Rectal smooth muscle tissue (tissue), 1 donor: ENCODE measurements around the gene CDH11.

Experiments
- H3K27ac ChIP-seq: one replicate; pipeline ENCODE4 v1.7.0; 2013; ENCODE audit warnings: low read depth, low read length, inconsistent platforms
- H3K27me3 ChIP-seq: one replicate; pipeline ENCODE4 v1.7.0; 2013; ENCODE audit warnings: low read length; ENCODE audit not compliant: control insufficient read depth, insufficient read depth
- H3K36me3 ChIP-seq: one replicate; pipeline ENCODE4 v1.7.0; 2013; ENCODE audit warnings: low read length; ENCODE audit not compliant: control insufficient read depth, insufficient read depth
- H3K4me1 ChIP-seq: one replicate; pipeline ENCODE4 v1.7.0; 2013; ENCODE audit warnings: low read length; ENCODE audit not compliant: control insufficient read depth, insufficient read depth
- H3K4me3 ChIP-seq: one replicate; pipeline ENCODE4 v1.7.0; 2013; ENCODE audit warnings: low read length
- H3K9ac ChIP-seq: one replicate; pipeline ENCODE4 v1.7.0; 2013; ENCODE audit warnings: low read length

Gene CDH11

GRCh38 chr16:65062736-65063583 is 58.9 kb downstream of the CDH11 start:
- H3K27me3 ChIP-seq = no peaks in the 10 kb centered on the region
- H3K36me3 ChIP-seq = no peaks in the 10 kb centered on the region
- H3K27ac ChIP-seq = no peak overlapping the region
- H3K4me3 ChIP-seq = no peak overlapping the region
- H3K9ac ChIP-seq = no peak overlapping the region
- H3K4me1 ChIP-seq = peaks cover 4% of the 10 kb centered on the region

- Histone ChIP-seq H3K36me3 (no peaks in the 10 kb centered on the region), H3K4me1 (peaks cover 4% of the 10 kb centered on the region), H3K27ac (no peak overlapping the region), H3K9ac (no peak overlapping the region), H3K4me3 (no peak overlapping the region), H3K27me3 (no peaks in the 10 kb centered on the region)
Measured at GRCh38 chr16:65061935-65062518, 59.8 kb downstream of the CDH11 start.

GRCh38 chr16:65061263-65061662 is 60.6 kb downstream of the CDH11 start:
- no peaks in the 10 kb centered on the region for H3K4me1 ChIP-seq
- H3K27ac ChIP-seq = no peak overlapping the region
- H3K27me3 ChIP-seq = no peaks in the 10 kb centered on the region
- no peak overlapping the region for H3K9ac ChIP-seq
- no peaks in the 10 kb centered on the region for H3K36me3 ChIP-seq
- H3K4me3 ChIP-seq = no peak overlapping the region

- no peaks in the 10 kb centered on the region for H3K4me1 ChIP-seq
- H3K4me3 ChIP-seq = no peak overlapping the region
Measured at GRCh38 chr16:65059406-65059980, 62.4 kb downstream of the CDH11 start.

GRCh38 chr16:65057184-65057583 is 64.7 kb downstream of the CDH11 start:
- Histone ChIP-seq H3K4me3 (no peak overlapping the region), H3K27me3 (no peaks in the 10 kb centered on the region), H3K36me3 (peaks cover 6% of the 10 kb centered on the region), H3K4me1 (no peaks in the 10 kb centered on the region), H3K27ac (no peak overlapping the region), H3K9ac (no peak overlapping the region)

More at GRCh38 chr16:65059406-65059980, 62.4 kb downstream of the CDH11 start:
- no peak overlapping the region for H3K9ac ChIP-seq
- H3K36me3 ChIP-seq = no peaks in the 10 kb centered on the region
- no peak overlapping the region for H3K27ac ChIP-seq
- no peaks in the 10 kb centered on the region for H3K27me3 ChIP-seq

- H3K9ac ChIP-seq = no peak overlapping the region
- H3K4me1 ChIP-seq = no peaks in the 10 kb centered on the region
- H3K36me3 ChIP-seq = peaks cover 6% of the 10 kb centered on the region
- no peaks in the 10 kb centered on the region for H3K27me3 ChIP-seq
- no peak overlapping the region for H3K27ac ChIP-seq
- no peak overlapping the region for H3K4me3 ChIP-seq
Measured at GRCh38 chr16:65054457-65054856, 67.4 kb downstream of the CDH11 start.

GRCh38 chr16:65049679-65050078 is 72.2 kb downstream of the CDH11 start:
- Histone ChIP-seq H3K27me3 (no peaks in the 10 kb centered on the region), H3K27ac (no peak overlapping the region), H3K4me1 (no peaks in the 10 kb centered on the region), H3K4me3 (no peak overlapping the region), H3K9ac (no peak overlapping the region), H3K36me3 (peaks cover 6% of the 10 kb centered on the region)

- H3K9ac ChIP-seq = no peak overlapping the region
- H3K4me1 ChIP-seq = no peaks in the 10 kb centered on the region
- no peaks in the 10 kb centered on the region for H3K27me3 ChIP-seq
- no peaks in the 10 kb centered on the region for H3K36me3 ChIP-seq
- no peak overlapping the region for H3K27ac ChIP-seq
- H3K4me3 ChIP-seq = no peak overlapping the region
Measured at GRCh38 chr16:65045961-65046360, 75.9 kb downstream of the CDH11 start.

GRCh38 chr16:65044873-65045272 is 77.0 kb downstream of the CDH11 start:
- Histone ChIP-seq H3K4me3 (no peak overlapping the region), H3K4me1 (no peaks in the 10 kb centered on the region), H3K9ac (no peak overlapping the region), H3K27me3 (no peaks in the 10 kb centered on the region), H3K36me3 (no peaks in the 10 kb centered on the region), H3K27ac (no peak overlapping the region)

- no peak overlapping the region for H3K9ac ChIP-seq
- H3K27me3 ChIP-seq = no peaks in the 10 kb centered on the region
- no peaks in the 10 kb centered on the region for H3K36me3 ChIP-seq
- no peaks in the 10 kb centered on the region for H3K4me1 ChIP-seq
- H3K27ac ChIP-seq = no peak overlapping the region
- no peak overlapping the region for H3K4me3 ChIP-seq
Measured at GRCh38 chr16:65044026-65044425, 77.8 kb downstream of the CDH11 start.

GRCh38 chr16:65042438-65043365 is 79.2 kb downstream of the CDH11 start:
- no peak overlapping the region for H3K4me3 ChIP-seq

GRCh38 chr16:65041667-65042066 is 80.2 kb downstream of the CDH11 start:
- H3K4me1 ChIP-seq = peaks cover 2% of the 10 kb centered on the region
- no peaks in the 10 kb centered on the region for H3K36me3 ChIP-seq
- H3K27ac ChIP-seq = no peak overlapping the region

More at GRCh38 chr16:65042438-65043365, 79.2 kb downstream of the CDH11 start:
- H3K27ac ChIP-seq = no peak overlapping the region
- no peaks in the 10 kb centered on the region for H3K36me3 ChIP-seq
- H3K4me1 ChIP-seq = peaks cover under 1% of the 10 kb centered on the region
- no peak overlapping the region for H3K9ac ChIP-seq
- H3K27me3 ChIP-seq = no peaks in the 10 kb centered on the region

More at GRCh38 chr16:65041667-65042066, 80.2 kb downstream of the CDH11 start:
- no peaks in the 10 kb centered on the region for H3K27me3 ChIP-seq
- no peak overlapping the region for H3K4me3 ChIP-seq
- no peak overlapping the region for H3K9ac ChIP-seq
